ENCODE data around the gene ULK1.

The ULK1 gene

DNA sequence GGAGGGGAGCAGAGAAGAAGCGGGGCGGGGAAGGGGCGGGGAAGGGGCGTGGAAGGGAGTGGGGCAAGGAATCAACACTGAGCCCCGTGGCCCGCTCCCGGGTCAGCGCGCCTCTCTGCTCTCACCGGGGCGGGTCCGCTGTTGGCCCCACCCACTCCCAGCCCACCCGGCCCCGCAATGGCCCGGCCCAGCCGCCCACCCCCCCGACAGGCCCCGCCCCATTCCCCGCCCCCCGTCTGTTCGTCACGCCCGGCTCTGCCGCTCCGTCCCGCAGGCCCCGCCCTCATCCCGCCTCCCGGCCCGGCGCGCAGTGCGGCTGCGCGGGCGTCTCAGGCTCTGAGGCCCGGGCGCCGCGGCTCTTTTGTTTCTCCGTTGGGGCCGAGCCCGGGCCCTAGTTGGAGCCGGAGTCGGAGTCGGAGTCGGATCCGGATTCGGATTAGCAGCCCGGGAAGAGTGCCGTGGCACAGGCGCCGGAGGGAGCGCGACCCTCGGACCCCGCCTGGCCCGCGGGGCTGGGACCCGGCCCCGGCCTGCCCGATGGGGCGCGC, at the start of gene ULK1:
TSS of gene ULK1 (plus strand) at position 310 of the 548 bp plus-strand sequence. CDS start 380 bp downstream, outside the sequence.
- DNase-seq (ENCODE audit: low read depth in 2 of 2), result peak; percentile 91 to 95

DNA sequence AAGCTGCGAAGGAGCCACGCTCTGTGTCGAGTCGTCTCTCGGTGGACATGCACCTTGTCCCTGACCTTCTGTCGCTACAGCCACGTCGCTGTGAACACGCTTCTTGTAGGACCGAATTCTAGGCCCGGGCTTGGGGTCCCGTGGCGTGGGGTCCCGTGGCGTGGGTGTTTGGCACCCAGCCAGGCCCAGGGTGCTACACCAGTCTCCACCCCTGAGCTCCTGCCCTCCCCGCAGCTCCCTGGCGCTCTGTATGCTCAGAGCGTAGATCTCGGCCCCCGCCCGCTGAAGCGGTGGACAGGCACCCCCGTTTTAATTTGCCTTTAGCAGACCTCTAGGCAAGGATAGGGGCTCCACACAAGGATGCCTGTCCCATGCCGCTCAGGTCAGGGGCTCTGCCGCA, 49.8 kb upstream of the ULK1 start:
- DNase-seq (ENCODE audit: low read depth in 2 of 2), result no peak

GRCh38 chr12:131845121-131845520, 49.3 kb upstream of the ULK1 start:
- DNase-seq (ENCODE audit: low read depth in 2 of 2), result no peak

DNA sequence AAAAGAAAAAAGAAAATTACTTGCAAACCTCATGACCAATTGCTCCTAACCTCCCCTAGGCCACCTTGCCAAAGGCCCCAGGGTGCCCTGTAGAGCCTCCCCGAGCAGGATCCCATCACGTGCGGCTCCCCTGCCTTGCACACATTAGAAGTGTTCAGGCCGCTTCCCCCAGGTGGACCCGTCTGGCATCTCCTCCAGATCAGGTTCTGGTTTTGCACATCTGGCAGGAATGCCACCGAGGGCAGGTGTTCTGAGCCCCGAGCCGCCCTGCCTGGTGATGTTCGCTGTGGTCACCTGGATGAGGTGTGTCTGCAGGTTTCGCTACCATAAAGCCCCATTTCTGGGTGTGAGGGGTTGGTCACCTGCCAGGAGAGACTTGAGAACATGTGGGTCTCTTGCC, 47.0 kb upstream of the ULK1 start:
- no peak for DNase-seq (ENCODE audit: low read depth in 2 of 2)

- DNase-seq (ENCODE audit: low read depth in 2 of 2), result no peak
Observed at GRCh38 chr12:131848753-131849152, 45.7 kb upstream of the ULK1 start.

DNA sequence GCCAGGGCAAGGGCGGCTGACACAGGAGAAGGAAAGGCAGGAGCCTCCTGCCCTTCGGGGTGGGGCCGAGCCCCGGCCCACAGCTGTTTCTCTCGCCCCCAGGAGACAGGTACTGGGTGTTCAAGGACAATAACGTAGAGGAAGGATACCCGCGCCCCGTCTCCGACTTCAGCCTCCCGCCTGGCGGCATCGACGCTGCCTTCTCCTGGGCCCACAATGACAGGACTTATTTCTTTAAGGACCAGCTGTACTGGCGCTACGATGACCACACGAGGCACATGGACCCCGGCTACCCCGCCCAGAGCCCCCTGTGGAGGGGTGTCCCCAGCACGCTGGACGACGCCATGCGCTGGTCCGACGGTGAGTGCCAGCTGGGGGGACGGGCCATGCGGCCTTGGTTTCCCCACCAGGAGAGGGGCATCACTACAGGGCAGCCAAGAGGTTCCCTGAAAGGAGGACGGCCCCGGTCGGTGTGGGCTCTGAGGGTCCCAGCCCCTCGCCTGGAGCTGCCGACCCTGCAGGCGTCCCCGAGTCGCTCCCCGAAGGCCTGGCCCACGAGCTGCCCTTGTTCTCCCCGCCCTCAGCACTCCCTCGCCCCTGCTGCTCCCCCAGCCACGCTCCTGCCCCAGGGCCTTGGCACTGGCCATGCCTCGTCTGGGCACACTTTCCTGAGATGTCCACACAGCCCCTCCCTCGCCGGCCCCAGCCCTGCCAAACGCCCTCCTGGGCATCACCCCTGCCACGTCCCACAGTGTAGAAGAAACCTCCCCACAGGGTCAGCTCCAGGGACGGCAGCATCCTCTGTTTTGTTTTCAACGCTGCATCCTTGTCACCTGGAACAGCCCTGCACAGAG, 44.5 kb upstream of the ULK1 start:
- no peak for DNase-seq (ENCODE audit: low read depth in 2 of 2)

DNA sequence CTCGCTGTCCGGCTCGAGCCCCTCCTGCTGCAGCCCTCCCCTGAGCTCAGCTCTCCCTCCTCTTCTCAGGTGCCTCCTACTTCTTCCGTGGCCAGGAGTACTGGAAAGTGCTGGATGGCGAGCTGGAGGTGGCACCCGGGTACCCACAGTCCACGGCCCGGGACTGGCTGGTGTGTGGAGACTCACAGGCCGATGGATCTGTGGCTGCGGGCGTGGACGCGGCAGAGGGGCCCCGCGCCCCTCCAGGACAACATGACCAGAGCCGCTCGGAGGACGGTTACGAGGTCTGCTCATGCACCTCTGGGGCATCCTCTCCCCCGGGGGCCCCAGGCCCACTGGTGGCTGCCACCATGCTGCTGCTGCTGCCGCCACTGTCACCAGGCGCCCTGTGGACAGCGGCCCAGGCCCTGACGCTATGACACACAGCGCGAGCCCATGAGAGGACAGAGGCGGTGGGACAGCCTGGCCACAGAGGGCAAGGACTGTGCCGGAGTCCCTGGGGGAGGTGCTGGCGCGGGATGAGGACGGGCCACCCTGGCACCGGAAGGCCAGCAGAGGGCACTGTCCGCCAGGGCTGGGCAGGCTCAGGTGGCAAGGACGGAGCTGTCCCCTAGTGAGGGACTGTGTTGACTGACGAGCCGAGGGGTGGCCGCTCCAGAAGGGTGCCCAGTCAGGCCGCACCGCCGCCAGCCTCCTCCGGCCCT, 43.4 kb upstream of the ULK1 start:
- no peak for DNase-seq (ENCODE audit: low read depth in 2 of 2)

- DNase-seq (ENCODE audit: low read depth in 2 of 2), result no peak
Observed at GRCh38 chr12:131851741-131852550, 42.5 kb upstream of the ULK1 start.

DNA sequence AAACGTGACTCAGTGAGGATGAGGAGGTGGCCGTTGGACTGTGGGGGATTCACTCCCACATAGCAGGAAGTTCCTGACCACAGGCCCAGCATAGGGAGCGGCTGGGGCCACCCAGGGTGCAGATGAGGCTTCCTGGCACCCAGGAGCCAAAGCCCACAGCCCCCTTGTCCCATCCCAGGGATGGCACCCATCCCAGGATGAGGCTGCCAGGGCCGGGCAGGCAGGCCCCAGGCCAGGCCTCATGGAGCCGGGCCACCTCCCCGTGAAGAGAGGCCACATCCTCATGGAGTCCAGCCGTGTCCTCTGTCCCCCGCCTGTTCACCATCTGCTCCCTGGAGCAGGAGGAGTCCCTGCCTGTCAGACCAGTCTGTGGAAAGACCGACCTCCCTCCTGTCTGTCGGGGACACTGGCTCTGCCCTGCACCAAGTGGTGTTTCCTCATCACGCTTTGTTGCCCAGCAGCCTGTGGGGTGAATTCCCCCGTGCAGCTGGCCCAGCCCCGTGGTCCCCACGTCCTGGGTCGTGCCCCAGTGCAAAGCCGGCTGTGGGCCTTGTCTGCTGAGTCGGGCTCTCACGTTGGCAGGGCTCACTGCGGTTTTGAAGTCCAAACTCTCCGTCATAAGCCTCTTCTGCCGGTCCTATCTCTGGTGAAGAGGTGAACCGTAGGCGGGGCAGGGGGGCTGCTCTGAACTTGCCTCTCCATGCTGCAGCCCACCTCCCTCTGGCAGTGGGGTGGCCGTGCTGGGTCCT, 41.7 kb upstream of the ULK1 start:
- no peak for DNase-seq (ENCODE audit: low read depth in 2 of 2)

DNA sequence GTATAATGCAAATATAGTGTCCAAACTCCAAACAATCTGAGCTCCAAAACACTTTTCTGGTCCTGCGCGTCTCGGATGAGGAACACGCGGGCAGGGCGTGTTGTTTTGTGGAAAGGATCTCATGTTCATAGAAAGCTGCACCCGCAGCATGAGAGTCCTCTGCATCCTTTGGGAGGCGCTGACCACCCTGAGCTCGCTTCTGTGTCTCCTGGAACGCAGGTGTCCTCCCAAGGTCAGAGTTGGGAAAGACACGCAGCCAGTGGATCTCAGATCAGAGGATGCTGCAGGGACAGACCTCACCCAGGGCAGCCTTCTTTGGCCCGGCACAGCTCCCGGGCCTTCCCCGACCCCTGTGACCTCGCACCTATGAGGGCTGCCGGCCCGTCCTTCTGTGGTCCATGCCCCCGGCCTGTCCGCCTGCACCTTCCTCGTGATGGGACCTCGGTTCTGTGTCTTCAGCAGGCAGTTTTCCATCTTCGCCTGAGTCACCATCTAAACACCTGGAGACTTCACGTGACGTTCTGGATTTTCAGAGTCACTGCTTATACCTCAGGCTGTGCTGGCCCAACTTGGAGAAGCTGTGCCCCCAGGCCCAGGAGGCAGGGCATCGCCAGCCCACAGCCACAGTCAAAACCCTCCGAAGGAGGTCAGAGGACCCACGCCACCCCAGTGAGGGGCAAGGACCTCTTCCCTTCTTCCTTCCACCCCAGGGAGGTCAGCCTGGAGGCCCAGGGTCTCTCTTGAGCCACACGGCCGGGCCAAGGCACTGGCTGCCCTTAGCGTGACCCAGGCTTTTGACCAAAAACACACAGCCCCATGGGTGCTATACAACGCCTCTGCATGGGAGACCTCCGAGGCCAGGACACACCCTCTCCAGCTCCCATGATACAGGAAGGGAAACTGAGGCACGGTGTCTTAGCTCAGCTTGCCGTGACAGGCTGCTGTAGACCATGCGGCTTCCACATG, 40.3 kb upstream of the ULK1 start:
- no peak for DNase-seq (ENCODE audit: low read depth in 2 of 2)

- no peak for DNase-seq (ENCODE audit: low read depth in 2 of 2)
Observed at GRCh38 chr12:131854861-131855476, 39.5 kb upstream of the ULK1 start.

DNA sequence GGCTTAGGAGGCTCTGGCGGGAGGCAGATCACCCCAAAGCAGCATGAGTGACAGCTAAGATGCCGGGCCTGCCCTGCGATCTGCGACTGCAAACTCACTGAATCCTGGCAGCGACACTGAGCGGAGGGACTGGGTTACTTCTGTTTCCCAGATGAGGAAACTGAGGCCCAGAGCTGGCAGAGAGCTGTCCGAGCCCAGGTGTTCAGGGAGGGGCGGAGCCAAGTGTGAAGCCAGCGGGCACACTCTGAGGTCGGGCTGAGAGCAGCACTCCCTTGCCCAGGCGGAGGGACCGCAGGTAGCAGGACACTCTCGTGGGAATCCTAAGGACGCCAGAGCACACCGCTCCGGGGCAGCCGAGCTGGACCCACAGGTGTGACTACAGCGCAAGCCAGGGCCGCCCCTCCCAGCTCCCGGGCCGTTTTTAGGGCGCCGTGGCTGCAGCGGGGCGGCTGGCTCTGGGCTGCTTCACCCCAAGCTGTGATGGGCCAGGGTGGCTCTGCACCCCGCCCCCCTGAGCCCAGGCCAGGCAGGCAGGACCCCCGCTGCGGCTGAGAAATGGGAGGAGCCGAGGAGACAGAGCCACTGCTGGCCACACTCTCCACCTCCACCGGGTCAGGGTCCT, 38.8 kb upstream of the ULK1 start:
- no peak for DNase-seq (ENCODE audit: low read depth in 2 of 2)

DNA sequence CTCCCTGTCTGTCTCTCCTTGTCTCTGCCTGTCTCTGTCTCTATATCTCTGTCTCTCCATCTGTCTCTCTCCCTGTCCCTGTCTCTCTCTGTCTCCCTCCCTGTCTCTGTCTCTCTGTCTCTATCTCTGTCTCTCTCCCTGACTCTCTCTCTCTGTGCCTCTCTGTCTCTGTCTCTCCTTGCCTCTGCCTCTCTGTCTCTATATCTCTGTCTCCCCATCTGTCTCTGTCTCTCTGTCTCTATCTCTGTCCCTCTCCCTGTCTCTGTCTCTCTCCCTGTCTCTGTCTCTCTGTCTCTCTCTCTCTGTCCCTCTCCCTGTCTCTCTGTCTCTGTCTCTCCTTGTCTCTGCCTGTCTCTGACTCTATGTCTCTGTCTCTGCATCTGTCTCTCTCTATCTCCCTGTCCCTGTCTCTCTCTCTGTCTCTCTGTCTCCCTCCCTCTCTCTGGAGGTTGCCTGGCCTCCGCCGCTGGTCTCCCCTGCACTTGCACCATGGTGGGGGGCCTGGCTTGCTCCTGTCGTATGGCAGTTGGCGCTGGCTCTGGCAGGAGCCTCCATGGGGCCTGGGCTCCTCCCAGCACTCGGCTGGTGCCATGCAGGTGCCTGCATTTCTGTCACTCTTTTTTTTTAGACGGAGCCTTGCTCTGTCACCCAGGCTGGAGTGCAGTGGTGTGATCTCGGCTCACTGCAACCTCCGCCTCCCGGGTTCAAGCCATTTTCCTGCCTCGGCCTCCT, 37.9 kb upstream of the ULK1 start:
- DNase-seq (ENCODE audit: low read depth in 2 of 2), result no peak

DNA sequence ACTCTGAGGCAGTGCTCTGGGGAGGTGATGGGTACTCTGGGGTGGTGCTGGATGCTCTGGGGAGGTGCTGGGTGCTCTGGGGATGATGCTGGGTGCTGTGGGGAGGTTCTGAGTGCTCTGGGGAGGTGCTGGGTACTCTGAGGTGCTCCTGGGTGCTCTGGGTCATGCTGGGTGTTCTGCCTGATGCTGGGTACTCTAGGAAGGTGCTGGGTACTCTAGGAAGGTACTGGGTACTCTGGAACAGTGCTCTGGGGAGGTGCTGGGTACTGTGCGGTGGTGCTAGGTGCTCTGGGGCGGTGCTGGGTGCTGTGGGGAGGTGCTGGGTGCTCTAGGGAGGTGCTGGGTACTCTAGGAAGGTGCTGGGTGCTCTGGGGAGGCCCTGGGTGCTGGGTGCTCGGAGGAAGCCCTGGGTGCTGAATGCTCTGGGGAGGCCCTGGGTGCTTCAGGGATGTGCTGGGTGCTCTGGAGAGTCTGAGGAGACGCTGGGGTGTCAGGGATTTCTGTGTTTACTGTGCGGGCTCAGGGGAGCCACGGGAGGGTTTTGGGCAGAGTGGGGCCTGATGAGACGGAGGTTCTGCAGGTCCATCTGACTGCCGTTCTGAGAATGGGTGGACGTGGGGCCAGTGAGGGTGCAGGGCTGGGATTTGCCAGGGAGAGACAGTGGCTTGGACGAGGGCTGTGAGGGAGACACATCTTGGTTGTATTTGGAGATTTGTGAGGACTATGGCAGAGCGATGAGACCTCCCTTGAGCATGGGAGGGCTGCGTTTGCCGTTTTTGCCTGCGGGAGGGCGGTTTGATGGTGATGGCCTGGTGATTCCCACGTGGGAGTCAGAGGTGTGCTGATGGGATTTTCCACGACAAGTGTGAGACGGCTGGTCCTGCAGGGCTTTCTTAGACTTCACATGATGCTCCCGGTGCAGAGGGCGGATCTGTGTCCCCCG, 36.2 kb upstream of the ULK1 start:
- no peak for DNase-seq (ENCODE audit: low read depth in 2 of 2)

GRCh38 chr12:131860472-131861260, 33.8 kb upstream of the ULK1 start:
- DNase-seq (ENCODE audit: low read depth in 2 of 2), result no peak

GRCh38 chr12:131861261-131862083, 33.0 kb upstream of the ULK1 start:
- no peak for DNase-seq (ENCODE audit: low read depth in 2 of 2)
